NCI-H1436 (cell line): ENCODE measurements around the gene IL17C.
"Not testable (repeated sequence)": the region's sequence is repeated elsewhere in the genome, so short reads cannot be mapped to it uniquely, and the experiment has no call there.

ENCODE experiments used
- DNase-seq: peaks from one replicate; lab custom pipeline; 2025; lab: John Stamatoyannopoulos, UW

IL17C gene

DNA sequence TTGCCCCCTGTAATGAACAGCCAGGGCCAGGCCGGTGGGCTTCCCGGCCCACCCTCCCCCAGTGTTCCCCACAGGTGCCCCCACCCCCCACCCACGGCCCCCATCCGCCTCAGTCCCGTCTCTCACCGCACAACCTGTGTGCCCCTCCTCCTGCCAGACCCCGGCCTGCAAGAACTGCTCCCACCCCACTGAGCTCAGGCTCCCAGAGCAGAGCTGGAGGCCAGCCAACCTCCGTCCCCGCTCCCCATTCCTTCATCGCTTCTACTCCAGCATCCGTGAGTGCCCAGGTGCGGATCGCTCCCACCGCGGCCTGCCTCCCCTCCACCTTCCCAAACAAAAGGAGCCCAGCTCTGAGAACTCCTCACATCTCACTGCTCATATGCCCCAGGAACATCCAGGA lies 20.3 kb downstream of the IL17C start:
- no peak for DNase-seq

DNA sequence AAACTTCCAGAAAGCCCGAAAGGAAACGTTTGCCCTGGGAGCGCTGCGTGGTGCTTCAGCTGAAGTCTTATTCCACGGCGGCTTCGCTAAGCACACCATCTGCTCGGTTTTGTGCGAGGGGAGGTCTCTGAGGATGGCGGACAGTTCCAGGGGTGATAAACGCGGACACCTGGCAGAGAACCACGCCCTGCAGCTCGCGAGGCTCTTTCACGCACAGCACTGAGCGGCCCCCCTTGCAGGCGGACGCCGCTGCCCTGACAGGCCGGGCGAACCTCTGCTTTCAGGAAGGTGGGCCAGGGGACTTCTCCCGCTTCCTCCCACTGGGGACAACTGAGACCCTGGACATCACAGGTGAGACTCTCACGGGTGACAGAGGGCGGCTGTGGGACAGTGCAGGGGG lies 20.8 kb downstream of the IL17C start:
- no peak for DNase-seq

- DNase-seq: no peak
Observed at GRCh38 chr16:88661468-88661867, 23.1 kb downstream of the IL17C start.

DNA sequence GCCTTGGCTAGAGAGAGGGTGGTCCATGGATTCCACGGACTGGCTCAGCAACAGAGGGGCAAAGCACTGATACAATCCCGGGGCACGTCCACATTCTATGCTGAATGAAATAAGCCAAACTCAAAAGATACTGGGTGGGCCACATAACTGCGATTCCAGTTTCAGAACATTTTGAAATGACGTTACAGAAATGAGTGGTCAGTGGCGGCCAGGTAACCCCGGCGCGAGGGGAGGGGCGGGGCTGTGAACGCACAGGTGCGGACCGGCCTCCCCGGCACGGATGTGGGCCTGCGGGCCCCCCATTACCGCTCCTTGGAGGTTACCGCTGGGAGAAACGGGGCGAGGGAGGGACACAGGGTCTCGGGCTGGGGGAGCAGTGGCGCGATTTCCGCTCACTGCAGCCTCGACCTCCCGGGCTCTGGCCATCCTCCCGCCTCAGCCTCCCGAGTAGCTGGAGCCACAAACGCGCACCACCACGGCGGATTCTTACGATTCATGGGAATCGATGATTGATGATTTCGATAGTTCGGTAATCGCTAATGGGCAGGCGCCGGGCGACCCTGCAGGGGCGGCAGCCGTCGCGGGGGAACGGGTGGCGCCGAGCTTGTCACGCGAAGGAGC lies 24.0 kb downstream of the IL17C start:
- no peak for DNase-seq

- DNase-seq: peak; percentile 97
Observed at GRCh38 chr16:88662843-88663606, 24.7 kb downstream of the IL17C start, which contains the start of gene MVD. TSS of gene MVD (minus strand) at chr16:88663091. CDS start at chr16:88663080, 11 bp downstream.

DNA sequence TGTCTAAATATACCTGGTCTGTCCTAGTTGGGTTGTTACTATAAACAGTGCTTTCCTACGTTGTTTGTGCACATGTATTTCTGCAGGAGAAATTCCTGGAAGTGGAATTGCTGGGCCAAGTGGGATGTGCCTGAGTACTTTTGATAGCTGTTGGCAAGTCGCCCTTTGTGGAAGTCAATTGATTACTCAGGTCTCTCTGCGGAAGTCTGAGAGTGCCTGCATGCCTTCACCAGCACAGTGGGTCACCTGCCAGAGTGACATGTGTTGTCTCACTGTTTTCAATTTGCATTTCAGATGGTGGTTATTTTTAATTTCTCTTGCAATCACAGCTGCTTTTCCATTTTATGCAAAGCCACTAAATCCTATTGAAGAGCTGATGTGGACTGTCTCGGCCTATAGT lies 26.8 kb downstream of the IL17C start:
- no peak for DNase-seq

- no peak for DNase-seq
Observed at GRCh38 chr16:88665570-88665969, 27.2 kb downstream of the IL17C start.

- no peak for DNase-seq
Observed at GRCh38 chr16:88667461-88667860, 29.1 kb downstream of the IL17C start.

GRCh38 chr16:88669493-88669892 lies 31.1 kb downstream of the IL17C start:
- not testable (repeated sequence) for DNase-seq

DNA sequence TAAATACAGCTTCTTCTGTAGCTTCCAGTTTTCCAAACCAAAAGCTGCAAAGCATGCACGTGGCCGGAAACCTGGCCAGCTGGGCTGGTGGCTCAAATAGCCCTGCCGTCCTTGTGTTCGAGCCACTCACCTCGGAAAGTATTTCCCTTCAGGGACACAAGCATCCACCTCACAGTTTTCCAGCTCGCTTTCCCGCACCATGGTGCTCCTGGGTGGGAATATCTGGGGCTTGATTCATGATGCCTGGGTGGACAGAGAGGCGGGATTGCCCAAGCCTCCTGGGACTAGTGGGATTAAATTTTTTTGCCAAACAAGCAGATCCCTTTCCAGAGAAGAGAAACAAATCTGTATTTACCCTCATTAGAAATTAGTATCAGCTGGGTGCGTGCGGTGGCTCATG lies 31.6 kb downstream of the IL17C start:
- DNase-seq: no peak

GRCh38 chr16:88671806-88672205 lies 33.4 kb downstream of the IL17C start:
- no peak for DNase-seq

GRCh38 chr16:88672776-88673175 lies 34.4 kb downstream of the IL17C start:
- no peak for DNase-seq

DNA sequence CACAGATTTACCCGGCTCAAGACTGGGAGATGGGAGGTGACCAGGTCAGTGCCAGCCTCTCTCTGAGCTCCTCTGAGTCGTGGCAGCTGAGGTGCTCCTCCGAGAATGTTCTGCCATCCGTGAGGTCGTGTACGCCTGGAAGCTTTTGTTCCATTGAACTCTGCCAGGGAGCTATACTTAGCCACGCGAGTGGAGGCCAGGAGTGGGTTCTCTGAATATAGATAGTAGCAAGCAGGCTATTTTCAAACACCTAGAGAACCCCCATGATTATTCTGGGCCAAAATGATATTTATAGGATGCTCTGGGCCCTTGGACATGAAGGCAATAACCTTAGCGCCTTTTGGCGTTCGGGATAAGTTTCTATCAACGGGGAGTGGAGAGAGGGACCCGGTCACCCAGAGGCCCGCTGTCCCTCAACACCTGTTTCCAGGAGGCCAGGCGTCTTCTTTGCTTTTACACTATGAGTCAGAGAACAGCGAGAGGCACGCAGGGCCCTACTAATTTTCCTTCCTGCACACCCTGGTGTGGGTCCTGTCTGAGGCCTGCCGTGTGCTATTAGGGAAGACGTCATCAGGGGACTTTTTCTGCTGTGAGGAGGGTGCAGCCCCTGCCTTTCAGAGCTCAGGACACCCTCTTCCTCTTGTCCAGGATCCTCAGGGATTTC lies 35.5 kb downstream of the IL17C start:
- no peak for DNase-seq

- DNase-seq: no peak
Observed at GRCh38 chr16:88676502-88677242, 38.3 kb downstream of the IL17C start.

DNA sequence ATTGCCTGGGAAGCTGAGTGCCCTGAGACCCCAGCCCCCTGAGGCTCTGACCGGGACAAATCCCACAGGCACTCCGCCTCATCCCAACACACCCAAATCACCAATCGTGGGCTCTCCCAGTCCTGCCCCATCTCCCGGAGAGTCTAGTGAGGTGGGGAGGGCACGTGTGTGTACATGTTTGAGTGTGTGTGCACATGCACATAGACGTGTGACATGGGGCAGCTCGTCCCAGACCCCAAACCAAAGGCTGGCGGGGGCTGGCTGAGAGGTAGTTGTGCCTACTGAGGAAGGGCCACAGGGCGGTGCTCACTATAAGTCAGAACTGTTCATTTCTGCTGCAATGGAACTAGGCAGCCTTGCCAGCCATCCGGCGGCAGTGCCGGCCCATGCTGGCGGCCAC lies 39.3 kb downstream of the IL17C start:
- no peak for DNase-seq

- no peak for DNase-seq
Observed at GRCh38 chr16:88678224-88678979, 40.0 kb downstream of the IL17C start.

DNA sequence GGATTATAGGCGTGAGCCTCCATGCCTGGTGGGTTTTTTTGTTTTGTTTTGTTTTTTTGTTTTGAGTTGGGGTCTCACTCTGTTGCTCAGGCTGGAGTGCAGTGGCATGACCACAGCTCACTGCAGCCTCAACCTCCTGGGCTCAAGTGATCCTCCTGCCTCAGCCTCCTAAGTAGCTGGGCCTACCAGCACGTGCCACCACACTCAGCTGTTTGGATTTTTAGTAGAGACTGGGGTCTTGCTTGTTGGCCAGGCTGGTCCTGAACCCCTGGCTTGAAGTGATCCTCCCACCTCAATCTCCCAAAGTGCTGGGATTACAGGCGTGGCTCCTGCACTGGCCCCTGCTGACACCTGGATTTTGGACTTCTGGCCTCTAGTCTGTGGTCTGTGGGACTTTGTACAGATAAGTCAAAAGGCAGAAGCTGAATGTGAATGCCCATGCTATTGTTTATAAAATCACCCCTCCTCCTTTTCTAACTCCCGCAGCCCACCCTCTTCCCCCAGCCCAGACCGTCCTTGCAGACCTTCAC lies 42.2 kb downstream of the IL17C start:
- DNase-seq: no peak

GRCh38 chr16:88681084-88681680 lies 42.8 kb downstream of the IL17C start:
- DNase-seq: no peak

DNA sequence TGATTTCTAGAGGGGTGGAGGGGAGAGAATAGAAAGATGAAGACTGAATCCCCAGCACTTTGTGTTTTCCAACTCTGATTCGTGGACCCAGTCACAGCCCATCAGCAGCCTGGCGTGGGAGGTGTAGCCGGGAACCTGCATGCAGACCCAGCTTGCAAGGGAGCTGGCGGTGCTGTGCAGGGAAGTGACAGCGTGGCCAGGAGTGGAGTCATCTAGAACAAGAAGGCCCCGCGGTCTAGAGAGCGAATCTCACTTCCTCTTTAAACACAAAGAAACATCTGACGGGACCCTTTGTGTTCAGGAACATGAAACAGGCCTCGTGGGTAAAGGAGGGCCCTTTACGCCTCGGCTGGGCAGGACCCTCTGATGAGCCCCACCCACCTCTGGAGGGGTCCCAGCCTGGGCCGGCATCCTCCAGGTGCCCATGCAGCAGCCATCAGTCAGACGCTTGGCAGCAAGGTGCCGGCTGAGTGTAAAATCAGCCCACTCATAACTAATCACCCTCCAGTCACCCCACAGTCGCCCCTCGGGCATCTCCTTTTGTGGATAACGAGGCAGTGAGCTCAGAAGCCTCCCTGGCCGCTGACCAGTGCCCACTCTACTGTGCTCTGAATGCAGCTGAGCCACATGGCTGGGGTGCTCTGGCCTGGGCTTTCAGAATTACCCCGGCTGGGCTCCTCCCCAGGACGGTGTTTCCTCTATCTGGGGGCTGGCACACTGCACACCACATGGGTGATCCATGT lies 43.5 kb downstream of the IL17C start:
- DNase-seq: no peak

DNA sequence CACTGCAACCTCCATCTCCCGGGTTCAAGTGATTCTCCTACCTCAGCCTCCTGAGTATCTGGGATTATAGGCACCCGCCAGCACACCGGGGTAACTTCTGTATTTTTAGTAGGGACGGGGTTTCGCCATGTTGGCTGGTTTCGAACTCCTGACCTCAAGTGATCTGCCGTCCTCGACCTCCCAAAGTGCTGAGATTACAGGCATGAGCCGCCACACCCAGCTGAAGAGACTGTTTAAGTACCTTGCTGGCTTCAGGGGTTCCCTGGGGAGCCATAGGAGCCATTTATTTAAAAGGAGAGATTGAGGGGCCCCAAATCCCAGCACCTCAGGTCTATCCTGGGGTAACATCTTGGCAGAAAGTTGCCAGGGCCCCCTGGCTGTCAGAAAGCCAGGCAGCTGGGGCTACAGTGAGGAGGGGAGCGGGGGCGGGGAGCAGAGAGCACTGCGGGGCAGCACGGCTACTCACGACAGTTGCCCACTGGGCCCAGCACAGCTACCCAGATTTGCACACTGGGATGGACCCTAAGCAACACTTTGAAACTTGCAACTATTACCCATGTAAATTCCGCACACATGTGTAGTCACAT lies 46.3 kb downstream of the IL17C start:
- no peak for DNase-seq
